HG02623 (cell line): Measurements from ENCODE around the gene ZNF529.
"Not testable (repeated sequence)": the region's sequence is repeated elsewhere in the genome, so short reads cannot be mapped to it uniquely, and the experiment has no call there.

ENCODE experiments used
- ATAC-seq: cut with Tn5 transposase; IDR thresholded peaks from one replicate; pipeline ENCODE4 v1.9.1; 2021; ENCODE audit warnings: moderate library complexity; ENCODE audit not compliant: unreplicated experiment

ZNF529 gene

GRCh38 chr19:36573020-36573894 lies at the start of gene ZNF529:
Gene ZNF529, minus strand, starts transcription at chr19:36573292. Its CDS starts 946 bp downstream, at chr19:36572346.
- peak; percentile 86 for ATAC-seq

GRCh38 chr19:36605877-36606478 lies 32.9 kb upstream of the ZNF529 start:
- ATAC-seq, result no peak

GRCh38 chr19:36605101-36605876 lies 32.2 kb upstream of the ZNF529 start, which contains the start of gene ZNF382:
Gene ZNF382, plus strand, starts transcription at chr19:36605313. Its CDS starts 4,602 bp downstream, at chr19:36609915.
- ATAC-seq, result peak; percentile 62

GRCh38 chr19:36604656-36605100 lies 31.6 kb upstream of the ZNF529 start:
- peak; percentile 83 for ATAC-seq

GRCh38 chr19:36602681-36603080 lies 29.6 kb upstream of the ZNF529 start:
- not testable (repeated sequence) for ATAC-seq

- no peak for ATAC-seq
These were observed 6.2 kb upstream of the ZNF529 start for GRCh38 chr19:36579255-36579654.

GRCh38 chr19:36577271-36577996 lies 4.3 kb upstream of the ZNF529 start:
- ATAC-seq, result no peak

GRCh38 chr19:36574741-36575140 lies 1.6 kb upstream of the ZNF529 start:
- no peak for ATAC-seq

- no peak for ATAC-seq
These were observed 1.0 kb upstream of the ZNF529 start for GRCh38 chr19:36573895-36574720.

GRCh38 chr19:36572593-36573019 lies 486 bp downstream of the ZNF529 start:
- no peak for ATAC-seq

GRCh38 chr19:36564391-36564790 lies 8.7 kb downstream of the ZNF529 start:
- ATAC-seq, result no peak

GRCh38 chr19:36547001-36547732 lies 25.9 kb downstream of the ZNF529 start:
- no peak for ATAC-seq

- no peak for ATAC-seq
These were observed 44.1 kb downstream of the ZNF529 start for GRCh38 chr19:36528921-36529518.

GRCh38 chr19:36528194-36528920 lies 44.7 kb downstream of the ZNF529 start, which contains the start of gene ZNF260:
Gene ZNF260, minus strand, starts transcription at chr19:36528271. Its CDS starts 13,033 bp downstream, at chr19:36515238.
- peak; percentile 86 for ATAC-seq

- ATAC-seq, result no peak
These were observed 45.3 kb downstream of the ZNF529 start for GRCh38 chr19:36527873-36528193.

GRCh38 chr19:36527341-36527740 lies 45.8 kb downstream of the ZNF529 start:
- ATAC-seq, result no peak

- no peak for ATAC-seq
These were observed 46.5 kb downstream of the ZNF529 start for GRCh38 chr19:36526581-36526980.

- no peak for ATAC-seq
These were observed 48.5 kb downstream of the ZNF529 start for GRCh38 chr19:36524617-36525016.
